ENCODE results near the gene L3MBTL4. TPM values are rescaled to one million over a fixed set of nuclear protein-coding genes. Genes with fewer than 3 reads are reported as not detected.

Gene L3MBTL4
- total RNA-seq, 1 experiment from 2014 or later = not detected

- BruUV-seq (replicated peaks) = no TSS peak
- Histone ChIP-seq H3K79me2 (ENCODE audit: insufficient read depth, low read length) (no peaks in the 10 kb centered on the region), H3K9ac (ENCODE audit: low read length) (no peak overlapping the region), H3K36me3 (ENCODE audit: control insufficient read depth in 1 of 2, insufficient read depth in 2 of 2, low read length in 2 of 2) (no peaks in the 10 kb centered on the region), H4K20me1 (ENCODE audit: insufficient read depth) (no peaks in the 10 kb centered on the region), H2AFZ (ENCODE audit: low read depth, low read length, poor library complexity, severe bottlenecking) (no peak overlapping the region), H3K27me3 (ENCODE audit: insufficient read depth, low read length) (no peaks in the 10 kb centered on the region), H3K4me1 (ENCODE audit: control insufficient read depth in 1 of 2, insufficient read depth in 2 of 2, low read length in 2 of 2) (no peaks in the 10 kb centered on the region), H3K4me3 (replicated peaks in 1 of 2; ENCODE audit: low read depth in 1 of 2, low read length in 2 of 2) (no peak overlapping the region), H3K9me2 (ENCODE audit: insufficient read depth) (no peaks in the 10 kb centered on the region), H3K9me3 (ENCODE audit: control insufficient read depth in 1 of 2, insufficient read depth in 1 of 2, low read depth in 1 of 2, low read length in 2 of 2) (peaks cover 14 to 25% of the 10 kb centered on the region in 2 experiments; a peak in 2 of 4 replicates), H3K4me2 (ENCODE audit: low read length) (no peak overlapping the region), H3K27ac (ENCODE audit: low read depth, low read length) (no peak overlapping the region)
- POLR2A ChIA-PET = no interaction called here
- TF ChIP-seq YY1 (IDR thresholded peaks at IDR 0.05; ENCODE audit: extremely low read depth, insufficient replicate concordance, low read depth, low read length) (no peak), SIN3A (IDR thresholded peaks at IDR 0.05; ENCODE audit: low read depth) (no peak), TCF7L2 (IDR thresholded peaks at IDR 0.05; ENCODE audit: borderline replicate concordance, extremely low read depth, insufficient read depth, insufficient read length) (no peak), ZBTB33 (IDR thresholded peaks at IDR 0.05; ENCODE audit: extremely low read depth, insufficient replicate concordance, low read length) (no peak), MAX (IDR thresholded peaks at IDR 0.05) (no peak), ZFX (IDR thresholded peaks at IDR 0.05) (no peak), POLR2A (IDR thresholded peaks at IDR 0.05; ENCODE audit: borderline replicate concordance, extremely low read depth, insufficient read depth, insufficient read length) (no peak), RAD21 (IDR thresholded peaks at IDR 0.05; ENCODE audit: low read depth) (no peak)
- RAD21 ChIA-PET (ENCODE audit: low non-redundant PET in 1 of 2, low total read pairs in 2 of 2, uncharacterized antibody in 2 of 2, unreplicated experiment in 2 of 2) = no interaction called here
- no peak for ATAC-seq
- intact Hi-C loops (cut with micrococcal nuclease) = no loop called here
- CTCF ChIA-PET = no interaction called here
- no peak for DNase-seq (ENCODE audit: low read depth, low spot score)
Observed at GRCh38 chr18:5992381-5992780, 422.3 kb downstream of the L3MBTL4 start.

GRCh38 chr18:5987249-5987648 is 427.5 kb downstream of the L3MBTL4 start:
- Histone ChIP-seq H3K4me2 (ENCODE audit: low read length) (no peak overlapping the region), H3K36me3 (ENCODE audit: control insufficient read depth in 1 of 2, insufficient read depth in 2 of 2, low read length in 2 of 2) (no peaks in the 10 kb centered on the region), H3K79me2 (ENCODE audit: insufficient read depth, low read length) (no peaks in the 10 kb centered on the region), H3K4me3 (replicated peaks in 1 of 2; ENCODE audit: low read depth in 1 of 2, low read length in 2 of 2) (no peak overlapping the region), H3K9me3 (ENCODE audit: control insufficient read depth in 1 of 2, insufficient read depth in 1 of 2, low read depth in 1 of 2, low read length in 2 of 2) (peaks cover 11 to 19% of the 10 kb centered on the region in 2 experiments; a peak in 2 of 4 replicates), H2AFZ (ENCODE audit: low read depth, low read length, poor library complexity, severe bottlenecking) (no peak overlapping the region), H3K4me1 (ENCODE audit: control insufficient read depth in 1 of 2, insufficient read depth in 2 of 2, low read length in 2 of 2) (no peaks in the 10 kb centered on the region), H3K9me2 (ENCODE audit: insufficient read depth) (no peaks in the 10 kb centered on the region), H3K27ac (ENCODE audit: low read depth, low read length) (no peak overlapping the region), H3K9ac (ENCODE audit: low read length) (no peak overlapping the region), H3K27me3 (ENCODE audit: insufficient read depth, low read length) (no peaks in the 10 kb centered on the region), H4K20me1 (ENCODE audit: insufficient read depth) (no peaks in the 10 kb centered on the region)
- intact Hi-C loops (cut with micrococcal nuclease) = no loop called here
- ATAC-seq (no peak), DNase-seq (ENCODE audit: low read depth, low spot score) (no peak)
- ChIA-PET RAD21 (ENCODE audit: low non-redundant PET in 1 of 2, low total read pairs in 2 of 2, uncharacterized antibody in 2 of 2, unreplicated experiment in 2 of 2) (no interaction called here), CTCF (no interaction called here), POLR2A (no interaction called here)
- no TSS peak for BruUV-seq (replicated peaks)
- no peak for TF ChIP-seq SRF (IDR thresholded peaks at IDR 0.05; ENCODE audit: low read depth)
- TF ChIP-seq ZFX (IDR thresholded peaks at IDR 0.05) = no peak
- no peak for TF ChIP-seq CBX3 (IDR thresholded peaks at IDR 0.05; ENCODE audit: low read depth)
- no peak for TF ChIP-seq YY1 (IDR thresholded peaks at IDR 0.05; ENCODE audit: extremely low read depth, insufficient replicate concordance, low read depth, low read length)
- no peak for TF ChIP-seq POLR2AphosphoS5 (IDR thresholded peaks at IDR 0.05; ENCODE audit: low read depth, low read length)
- TF ChIP-seq CTCF (IDR thresholded peaks at IDR 0.05 in 2 of 3, conservative IDR thresholded peaks at IDR 0.05 in 1 of 3; ENCODE audit: borderline replicate concordance in 1 of 3, insufficient read depth in 1 of 3, low read depth in 2 of 3, low read length in 2 of 3) = no peak
- no peak for TF ChIP-seq SP1 (IDR thresholded peaks at IDR 0.05; ENCODE audit: low read depth)
- TF ChIP-seq EGR1 (IDR thresholded peaks at IDR 0.05; ENCODE audit: low read depth) = no peak
- no peak for TF ChIP-seq TCF7L2 (IDR thresholded peaks at IDR 0.05; ENCODE audit: borderline replicate concordance, extremely low read depth, insufficient read depth, insufficient read length)
- no peak for TF ChIP-seq CEBPB (IDR thresholded peaks at IDR 0.05; ENCODE audit: low read depth)
- TF ChIP-seq ATF3 (IDR thresholded peaks at IDR 0.05) = no peak
- no peak for TF ChIP-seq ZNF274 (IDR thresholded peaks at IDR 0.05; ENCODE audit: low read depth, low read length)
- no peak for TF ChIP-seq EZH2 (IDR thresholded peaks at IDR 0.05)
